Germinal center (tissue), 1 donor: ENCODE data around the gene CAD.
A peak's percentile ranks its signal among the peaks of the same experiment; 100 is the strongest.
"Not testable (repeated sequence)": the region's sequence is repeated elsewhere in the genome, so short reads cannot be mapped to it uniquely, and the experiment has no call there.

Experiments
- DNase-seq: peaks from one replicate; pipeline ENCODE4 v3.0.0; 2012; ENCODE audit warnings: mixed read lengths, low spot score

The CAD gene

DNA sequence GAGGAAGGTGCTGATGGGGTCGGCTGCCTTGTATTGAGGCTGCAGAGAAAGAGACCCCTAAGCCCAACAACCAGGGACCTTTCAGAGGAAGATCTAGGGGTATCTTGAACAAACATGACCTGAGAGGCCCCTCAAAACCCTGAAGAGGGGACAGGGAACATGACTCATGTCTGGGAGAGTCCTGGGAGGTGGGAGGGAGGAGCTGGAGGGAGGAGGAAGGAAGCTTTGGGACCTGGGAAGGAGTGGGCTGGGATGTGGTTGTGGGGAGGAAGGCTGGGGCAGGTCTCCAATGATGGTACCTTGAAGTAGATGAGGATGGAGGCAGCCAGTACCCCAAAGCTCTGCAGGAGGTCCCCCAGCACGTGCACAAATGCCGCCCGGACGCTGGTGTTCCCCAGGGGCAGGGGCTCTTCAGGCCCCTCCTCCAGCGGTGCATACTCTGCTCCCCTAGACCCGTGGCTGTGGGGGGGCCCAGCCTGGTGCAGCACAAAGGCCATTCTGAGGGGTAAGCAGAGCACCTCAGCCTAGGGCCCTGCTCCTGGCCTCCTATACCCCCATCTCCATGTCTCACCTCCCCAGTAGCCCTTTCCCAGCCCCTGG is 39.8 kb downstream of the CAD start:
- no peak for DNase-seq

DNA sequence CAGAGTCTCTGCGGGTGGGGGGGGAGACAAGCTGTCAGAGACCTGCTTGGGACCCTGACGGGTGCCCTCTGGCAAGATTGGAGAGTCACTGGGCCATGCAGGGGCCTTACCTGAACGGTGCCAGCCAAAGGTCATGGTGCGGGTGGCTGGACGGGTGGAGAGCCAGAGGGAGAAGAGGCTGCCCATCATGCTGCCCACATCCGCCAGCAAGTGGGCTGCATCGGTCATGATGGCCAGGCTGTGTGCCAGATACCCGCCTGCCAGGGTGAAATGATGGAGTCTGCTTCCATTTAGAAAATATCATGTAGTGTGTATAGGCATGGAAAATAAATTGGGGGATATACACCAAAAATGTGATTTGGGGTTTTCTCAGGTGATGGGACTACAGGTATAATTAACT is 40.9 kb downstream of the CAD start:
- DNase-seq = no peak

DNA sequence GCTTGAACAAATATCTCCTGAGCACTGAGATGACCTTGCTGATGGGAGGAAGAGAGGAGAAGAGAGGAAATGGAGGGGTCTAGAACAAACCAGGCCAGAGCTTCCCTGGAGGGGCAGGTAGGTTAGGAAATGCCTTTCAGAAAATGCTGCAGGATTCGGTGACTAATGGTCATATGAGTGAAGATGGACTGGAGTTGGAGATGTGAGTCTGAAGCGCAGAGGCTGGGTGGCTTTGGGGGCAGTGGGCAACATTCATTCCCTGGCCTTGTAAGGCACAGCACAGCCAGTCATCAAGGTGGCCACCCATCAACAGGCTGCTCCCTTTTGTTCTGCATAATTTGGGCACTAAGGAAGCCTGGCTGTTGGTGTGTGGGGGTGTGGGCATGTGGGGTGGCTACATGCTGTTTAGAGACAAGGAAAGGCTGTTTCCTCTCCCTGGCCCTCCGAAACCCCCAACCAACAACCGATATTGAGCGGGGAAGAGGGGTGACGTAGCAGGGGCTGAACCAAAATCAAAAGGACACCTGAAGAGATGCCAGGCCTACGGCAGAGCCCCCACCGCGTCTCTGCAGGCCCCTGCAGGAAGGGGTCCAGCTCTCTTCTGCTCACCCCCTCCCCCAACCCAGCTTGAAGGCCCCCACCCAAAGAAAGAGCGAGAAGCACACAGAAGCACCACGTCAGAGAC is 44.2 kb downstream of the CAD start:
- DNase-seq = no peak

DNA sequence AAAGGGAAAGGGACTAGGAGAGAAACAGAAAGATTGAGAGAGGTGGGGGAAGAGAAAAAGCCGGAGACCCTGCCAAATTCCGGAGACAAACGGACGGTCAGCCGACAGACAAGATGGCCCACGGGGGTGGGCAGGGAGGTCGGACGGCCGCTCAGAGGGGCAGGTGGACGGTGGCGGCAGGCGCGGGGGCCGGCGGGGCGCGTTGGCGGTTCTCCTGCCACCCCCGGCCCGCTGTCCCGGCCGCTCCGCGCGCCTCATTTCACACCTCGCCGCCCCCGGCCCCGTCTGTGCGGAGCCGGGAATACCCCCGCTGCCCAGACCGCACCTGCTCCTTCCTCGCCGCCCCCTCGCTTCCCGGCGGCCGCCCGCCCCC is 44.7 kb downstream of the CAD start:
- no peak for DNase-seq

DNA sequence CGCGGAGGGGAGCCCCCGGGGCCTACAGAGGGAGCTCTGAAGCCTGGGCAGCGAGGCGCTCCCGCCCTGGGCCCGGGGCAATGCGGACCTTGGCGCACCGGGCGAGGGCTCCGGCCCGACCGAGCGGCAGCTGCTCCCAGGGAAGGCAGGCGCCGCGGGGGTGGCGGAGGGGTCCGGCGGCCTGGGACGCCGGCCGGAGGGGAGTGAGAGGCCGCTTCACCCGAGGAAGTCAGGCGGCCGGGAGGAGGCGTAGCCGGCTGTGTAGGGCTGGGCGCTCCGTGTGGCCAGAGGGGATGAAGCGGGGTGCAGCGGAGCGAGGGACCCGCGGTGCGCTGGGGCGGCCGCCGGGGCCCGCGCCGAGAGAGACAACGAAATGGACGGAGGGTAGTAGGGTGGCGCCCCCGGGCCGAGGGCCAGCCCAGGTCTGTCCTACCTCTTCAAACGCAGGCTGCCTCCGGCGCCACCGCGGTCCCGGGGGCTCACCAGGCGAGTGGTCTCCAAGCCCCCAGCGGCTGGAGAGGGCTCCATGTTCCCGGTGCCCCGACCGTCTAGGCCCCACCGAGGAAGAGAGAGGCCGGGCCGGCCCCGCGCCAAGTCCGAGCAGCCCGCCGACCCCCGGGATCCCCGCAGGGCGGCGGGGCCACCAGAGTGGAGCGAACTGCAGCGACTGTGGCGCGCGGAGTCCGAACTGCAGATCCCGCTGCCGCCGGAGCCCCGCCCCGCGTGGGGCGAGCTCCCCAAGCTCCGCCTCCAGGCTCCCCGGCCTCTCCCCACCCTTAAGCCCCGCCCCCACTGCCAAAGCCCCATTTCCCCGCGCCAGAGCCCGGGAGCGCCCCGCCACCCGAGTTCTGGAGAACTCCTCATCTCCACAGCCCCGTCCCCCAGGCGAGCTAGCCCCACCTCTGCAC is 45.5 kb downstream of the CAD start, which contains the start of gene SLC30A3:
Gene SLC30A3 (minus strand): TSS at position 669 of the 908 bp plus-strand sequence. CDS start 141 bp downstream, at position 528.
- peak; percentile 93 for DNase-seq

DNA sequence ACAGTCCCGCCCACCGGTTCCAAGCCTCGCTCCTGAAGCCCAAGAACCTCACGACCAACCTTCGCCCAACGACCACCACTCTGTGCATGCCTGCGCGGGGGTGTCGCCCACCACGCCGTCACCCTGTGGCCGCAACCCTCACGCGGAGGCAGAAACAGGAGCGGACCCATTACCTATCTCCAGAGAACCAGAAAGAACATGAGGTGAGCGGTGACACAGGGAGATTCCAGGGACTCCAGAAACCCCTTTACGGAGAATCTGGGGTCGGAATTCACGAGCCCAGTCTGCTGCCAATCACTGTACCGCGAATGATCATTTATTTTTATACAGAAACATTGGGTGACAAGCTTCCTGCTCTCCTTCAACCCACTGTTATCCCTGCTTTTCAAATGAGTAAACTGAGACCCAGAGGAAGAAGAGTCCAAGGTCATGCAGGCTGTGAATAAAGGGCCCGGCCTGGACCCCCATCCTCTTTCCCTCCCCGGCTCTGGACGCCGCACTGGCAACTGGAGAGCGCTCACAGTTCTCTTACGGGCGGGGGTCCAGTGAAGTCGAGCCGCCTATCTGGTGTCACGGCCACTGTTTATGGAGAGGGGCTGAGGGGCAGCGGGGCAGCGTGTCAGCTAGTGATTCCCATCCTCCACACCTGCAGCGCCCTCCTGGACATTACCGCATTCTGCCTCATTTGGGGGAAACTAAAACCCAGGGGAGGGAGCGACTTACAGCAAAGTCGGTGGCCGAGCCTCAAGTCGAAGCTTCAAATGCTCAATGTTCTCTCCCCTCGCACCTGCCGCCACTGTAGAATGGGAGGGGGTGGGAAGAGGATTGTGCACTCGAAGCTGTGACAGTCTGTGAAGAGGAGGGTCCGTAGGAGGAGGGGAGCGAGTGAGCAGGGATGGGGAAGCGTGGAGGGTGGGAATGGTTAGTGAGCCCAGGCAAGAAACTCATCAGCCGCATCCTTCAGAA is 46.4 kb downstream of the CAD start:
- DNase-seq = peak; percentile 28

DNA sequence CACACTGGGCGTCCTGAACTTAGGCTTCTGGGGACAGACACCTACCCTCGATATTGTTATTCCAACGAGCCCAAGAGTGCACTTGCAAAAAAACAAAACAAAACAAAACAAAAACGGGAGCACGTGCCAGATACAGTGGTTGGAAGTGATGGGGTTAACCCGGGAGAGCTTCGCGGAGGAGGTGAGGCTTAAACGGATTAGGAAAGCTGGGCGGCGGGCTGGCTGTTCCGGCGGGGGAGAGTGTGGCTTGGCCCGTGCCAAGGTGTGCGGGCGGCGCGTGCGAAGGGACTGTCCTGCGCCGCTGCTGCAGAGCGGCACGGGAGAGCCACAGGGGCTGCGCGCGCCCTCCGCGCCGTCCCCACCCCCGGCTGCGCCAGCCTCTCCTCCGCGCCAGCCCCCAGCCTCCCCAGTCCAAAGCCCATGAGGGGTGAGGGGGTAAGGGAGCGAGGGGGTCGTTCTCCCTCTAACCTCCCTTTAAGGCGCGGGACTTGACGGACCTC is 47.1 kb downstream of the CAD start:
- DNase-seq = peak; percentile 44

DNA sequence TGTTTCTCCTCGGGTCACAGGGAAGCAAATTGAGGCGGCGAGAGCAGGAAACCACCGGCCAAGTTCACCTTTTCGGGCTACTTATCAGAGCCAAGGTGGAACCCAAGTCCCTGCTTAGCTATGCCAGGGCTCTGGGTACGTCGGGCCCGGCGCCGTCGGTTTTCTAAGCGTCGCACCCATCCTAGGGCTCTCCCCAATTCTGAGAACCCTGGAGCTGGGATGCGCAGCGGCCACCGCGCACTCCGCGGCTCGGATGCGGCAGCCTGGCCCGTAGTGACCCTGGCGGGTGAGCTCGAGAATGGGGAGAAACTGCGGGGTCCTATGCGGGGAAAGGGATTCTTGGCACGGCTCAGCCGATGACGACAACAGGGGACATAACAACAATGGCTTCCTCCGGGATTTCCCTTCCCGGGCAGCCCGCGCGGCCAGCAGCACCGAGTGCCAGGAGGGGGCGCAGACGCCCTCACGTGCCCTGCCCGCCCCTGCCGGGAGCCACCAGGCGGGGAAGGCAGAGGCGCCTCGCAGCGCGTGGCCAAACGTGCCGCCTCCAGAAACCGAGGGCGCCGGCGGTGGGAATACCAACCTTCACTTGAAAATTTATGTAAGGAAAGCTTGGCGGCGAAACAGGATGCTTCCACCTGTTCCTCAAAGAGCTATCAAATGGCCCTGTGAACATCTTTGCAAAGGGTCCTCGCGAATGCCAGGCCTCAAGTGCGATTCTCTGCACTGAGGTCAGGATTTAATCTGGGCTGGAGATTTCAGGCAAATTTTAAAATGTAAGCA is 47.8 kb downstream of the CAD start:
- DNase-seq = peak; percentile 84

DNA sequence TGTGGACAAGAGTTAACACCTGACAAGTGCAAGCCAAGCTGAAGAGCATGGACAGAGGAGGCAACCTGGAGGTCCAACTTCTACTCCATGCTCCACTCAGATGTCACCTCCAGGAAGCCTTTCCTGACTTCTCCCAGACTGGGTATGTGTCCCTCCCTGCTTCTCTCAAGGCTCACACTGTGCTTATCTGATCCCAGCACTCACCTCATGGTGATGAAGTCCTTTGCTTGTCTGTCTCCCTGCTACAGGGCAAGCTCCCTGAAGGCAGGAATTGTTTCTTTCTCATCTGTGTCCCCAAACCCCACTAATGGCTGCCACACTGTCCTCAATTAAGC is 48.3 kb downstream of the CAD start:
- DNase-seq = no peak

DNA sequence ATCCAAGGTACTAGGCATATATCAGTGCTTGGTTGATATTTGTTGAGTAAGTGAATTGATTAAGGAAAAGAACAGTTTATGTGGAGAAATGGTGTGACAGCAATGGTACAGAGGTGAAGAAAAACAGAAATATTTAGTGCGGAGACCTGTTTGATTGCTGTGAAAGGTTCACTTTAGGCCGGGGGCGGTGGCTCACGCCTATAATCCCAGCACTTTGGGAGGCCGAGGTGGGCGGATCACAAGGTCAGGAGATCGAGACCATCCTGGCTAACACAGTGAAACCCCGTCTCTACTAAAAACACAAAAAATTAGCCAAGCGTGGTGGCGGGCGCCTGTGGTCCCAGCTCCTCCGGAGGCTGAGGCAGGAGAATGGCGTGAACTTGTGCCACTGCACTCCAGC is 51.1 kb downstream of the CAD start:
- DNase-seq = not testable (repeated sequence)

DNA sequence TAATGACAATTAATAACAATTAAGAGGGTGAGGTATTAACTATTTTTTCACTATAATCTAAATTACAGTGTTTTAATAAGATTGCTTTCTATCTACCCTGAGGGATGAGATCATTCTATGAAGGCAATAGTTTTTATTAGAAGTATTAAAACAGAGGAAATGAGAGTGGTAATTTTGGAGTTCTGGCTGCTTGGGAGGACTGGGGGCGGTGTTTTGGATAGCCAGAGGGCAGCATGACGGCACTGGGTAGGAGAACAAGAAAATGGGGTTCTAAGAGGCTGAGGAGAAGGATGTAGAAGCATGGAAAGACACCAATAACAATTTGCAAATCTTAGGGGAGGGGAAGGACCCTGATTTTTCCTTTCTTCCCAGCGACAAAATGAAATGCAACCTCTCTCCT is 53.0 kb downstream of the CAD start:
- no peak for DNase-seq

DNA sequence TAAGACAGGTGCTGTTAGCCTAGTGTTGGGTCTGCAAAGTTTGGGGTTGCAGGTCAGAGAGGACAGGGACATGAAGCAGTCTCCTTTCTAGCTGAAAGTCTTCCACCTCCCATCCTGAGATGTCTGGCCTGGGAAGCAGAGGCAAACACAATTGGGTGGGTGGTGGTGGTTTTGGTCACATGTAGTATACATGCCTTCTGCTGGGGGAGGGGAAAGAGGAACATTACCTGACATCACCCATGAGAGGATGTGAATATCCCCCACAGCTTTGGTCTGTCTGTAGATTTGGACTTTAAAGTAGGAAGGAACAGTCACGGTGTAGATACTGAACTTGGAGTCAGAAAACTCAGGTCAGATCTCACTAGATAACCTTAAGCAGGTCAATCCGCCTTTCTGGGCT is 53.5 kb downstream of the CAD start:
- no peak for DNase-seq

DNA sequence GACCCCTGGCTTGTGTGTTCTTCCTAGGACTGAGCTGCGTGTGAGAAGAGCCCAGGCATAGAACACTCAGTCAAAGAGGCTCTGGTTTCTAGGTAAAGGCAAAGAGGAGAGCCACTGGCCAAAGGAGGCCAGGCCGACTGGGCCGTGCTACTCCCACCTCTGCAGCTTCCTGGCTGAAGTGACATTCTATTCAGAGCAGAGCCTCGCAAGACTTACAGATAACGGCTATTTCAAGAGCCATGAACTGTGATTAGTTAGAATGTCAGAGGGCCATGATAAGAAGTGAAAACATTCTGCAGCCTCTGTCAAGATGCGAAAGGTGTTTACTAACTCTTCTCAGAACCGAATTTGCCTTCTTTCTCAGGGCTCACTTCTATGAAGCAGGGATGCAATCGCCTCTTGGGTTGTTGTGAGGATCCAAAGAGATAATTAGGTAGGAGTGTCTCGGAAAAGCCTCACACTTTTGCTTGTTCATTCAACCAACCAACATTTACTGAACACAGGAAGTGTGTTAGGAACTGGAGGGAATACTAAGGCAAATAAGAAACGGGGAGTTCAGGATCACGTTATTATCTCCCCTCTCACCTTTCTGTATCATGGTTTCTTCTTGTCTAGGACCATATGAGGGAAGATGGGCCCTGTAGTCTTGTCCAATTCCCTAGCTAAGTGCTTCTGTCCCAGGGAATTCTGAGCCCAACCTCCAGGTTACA is 54.6 kb downstream of the CAD start:
- DNase-seq = no peak

DNA sequence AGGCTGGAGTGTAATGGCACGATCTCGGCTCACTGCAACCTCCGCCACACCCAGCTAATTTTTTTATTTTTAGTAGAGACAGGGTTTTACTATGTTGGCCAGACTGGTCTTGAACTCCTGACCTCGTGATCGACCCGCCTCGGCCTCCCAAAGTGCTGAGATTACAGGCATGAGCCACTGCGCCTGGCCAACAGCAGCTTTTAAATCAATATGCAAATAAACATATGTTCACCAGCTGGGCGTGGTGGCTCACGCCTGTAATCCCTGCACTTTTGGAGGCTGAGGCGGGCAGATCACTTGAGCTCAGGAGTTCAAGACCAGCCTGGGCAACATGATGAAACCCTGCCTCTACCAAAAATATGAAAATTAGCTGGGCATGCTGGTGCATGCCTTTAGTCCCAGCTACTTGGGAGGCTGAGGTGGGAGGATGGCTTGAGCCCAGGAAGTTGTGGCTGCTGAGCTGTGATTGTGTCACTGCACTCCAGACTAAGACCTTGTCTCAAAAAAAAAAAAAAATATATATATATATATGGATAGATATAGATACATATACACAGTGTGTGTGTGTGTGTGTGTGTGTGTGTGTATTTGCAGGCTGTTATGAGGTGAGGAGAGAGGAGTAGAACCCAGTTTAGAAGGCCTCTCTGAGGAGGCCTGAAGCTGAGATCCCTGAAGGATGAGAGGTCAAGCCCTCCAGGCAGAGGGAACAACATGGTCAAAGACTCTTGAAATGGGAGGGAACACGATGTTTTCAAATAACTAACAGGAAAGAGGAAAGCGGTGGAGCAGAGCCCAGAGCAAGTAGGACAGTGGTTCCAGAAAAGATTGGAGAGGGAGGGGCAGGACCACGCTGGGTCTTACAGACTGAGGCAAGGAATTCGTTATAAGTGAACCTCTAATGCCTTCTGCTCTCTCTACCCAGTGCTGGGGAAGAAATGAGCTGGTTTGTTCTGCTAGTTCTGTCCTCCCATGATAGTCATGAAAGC is 55.7 kb downstream of the CAD start:
- DNase-seq = not testable (repeated sequence)

DNA sequence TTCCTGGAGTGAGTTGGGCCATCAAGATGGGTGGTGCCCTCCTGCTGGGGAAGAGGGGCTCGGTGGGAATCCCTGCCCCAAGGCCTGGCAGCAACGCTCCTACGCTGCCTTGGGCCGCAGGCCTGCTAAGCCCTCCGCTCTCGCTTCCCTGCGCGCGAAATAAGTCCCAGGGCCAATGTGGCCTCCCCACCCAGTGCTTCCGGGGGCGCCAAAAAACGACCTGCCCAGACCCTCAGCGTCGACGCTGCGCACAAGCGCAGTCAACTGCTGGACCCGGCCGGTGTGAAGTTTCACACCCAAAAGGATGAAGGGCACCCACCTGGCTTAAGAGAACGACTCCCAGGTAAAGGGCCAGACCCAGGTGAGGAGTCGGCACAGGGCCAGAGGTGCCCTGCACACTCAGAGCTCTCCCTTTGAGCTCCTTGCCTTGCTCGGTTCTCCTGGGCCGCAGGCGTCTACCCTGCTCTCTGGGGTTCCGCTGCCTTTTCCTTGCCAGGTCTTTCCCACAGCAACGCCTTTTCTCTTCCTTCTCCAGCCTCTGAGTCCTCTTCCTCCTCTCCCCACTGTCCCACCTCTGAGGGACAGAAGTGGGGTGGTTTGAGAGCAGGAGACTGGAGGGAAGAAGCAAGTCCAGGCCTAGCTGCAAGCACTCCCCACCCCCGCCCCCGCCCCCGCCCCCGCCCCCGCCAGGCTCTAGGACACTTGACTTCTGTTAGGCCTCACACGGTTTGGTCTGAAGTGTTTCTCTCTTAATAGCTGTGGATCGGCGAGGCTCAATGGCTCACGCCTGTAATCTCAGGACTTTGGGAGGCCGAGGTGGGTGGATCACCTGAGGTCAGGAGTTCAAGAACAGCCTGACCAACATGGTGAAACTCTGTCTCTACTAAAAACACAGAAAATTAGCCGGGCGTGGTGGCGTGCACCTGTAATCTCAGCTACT is 58.3 kb downstream of the CAD start, which contains the start of gene DNAJC5G:
Gene DNAJC5G (plus strand): TSS at position 223 of the 940 bp plus-strand sequence. CDS start 1,296 bp downstream, outside the sequence.
- no peak for DNase-seq

DNA sequence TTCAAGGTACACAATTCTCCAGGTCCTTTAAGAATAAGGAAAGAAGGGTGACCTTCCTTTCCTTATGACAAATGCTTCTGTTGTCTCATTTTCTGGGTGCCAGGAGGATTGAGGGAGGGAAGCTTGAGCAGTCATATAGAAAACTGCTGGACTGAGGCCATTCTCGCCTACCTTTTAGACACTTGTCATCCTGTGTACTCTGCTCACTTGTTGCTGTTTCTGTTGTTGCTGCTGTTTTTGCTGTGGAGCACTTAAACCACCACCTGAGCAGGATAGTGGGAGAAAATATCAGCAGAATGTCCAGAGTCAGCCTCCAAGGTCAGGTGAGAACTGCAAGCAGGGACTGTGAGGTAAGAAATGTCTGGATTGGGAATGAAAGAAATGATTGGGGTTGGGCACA is 60.8 kb downstream of the CAD start:
- no peak for DNase-seq

DNA sequence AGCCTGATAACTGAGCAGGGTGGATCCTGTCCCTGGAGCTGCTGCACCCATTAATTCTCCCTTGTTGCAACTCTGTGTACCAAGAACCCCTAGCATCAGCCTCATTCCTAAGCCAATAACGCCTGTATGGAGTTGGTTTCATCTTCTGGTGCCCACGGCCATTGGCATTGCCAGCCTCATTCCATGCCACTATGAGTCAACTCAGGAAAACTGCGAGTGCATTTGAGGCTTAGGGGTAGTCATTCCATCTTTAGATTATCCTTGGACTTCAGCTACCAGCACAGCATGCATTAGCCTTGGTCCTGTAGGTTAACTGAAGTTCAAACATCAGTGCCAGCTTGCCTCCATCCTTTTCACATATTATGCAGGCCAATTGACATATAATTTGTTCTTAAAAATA is 63.7 kb downstream of the CAD start:
- no peak for DNase-seq

DNA sequence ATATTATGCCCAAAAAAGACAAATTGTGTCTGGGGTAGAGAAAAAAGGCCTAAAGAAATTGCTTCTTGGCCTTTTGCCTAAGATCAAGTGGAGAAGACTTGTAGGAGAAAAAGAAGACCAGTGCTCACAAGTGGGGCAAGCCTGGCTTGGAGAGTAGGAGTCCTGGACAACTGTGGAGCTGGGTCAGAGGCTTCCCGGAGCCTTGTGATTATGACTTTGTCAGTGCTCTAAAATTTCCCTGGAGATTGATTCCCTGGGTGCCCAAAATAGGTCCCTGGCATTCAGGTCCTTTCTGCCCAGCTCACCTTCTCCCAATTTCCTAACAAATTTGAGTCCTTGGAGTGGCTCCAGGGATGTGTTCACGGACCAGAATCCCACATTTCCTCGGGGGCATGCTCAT is 64.3 kb downstream of the CAD start:
- no peak for DNase-seq
